ENCODE measurements around the gene PDZRN3.

PDZRN3 gene

GRCh38 chr3:73618461-73618860, 6.3 kb downstream of the PDZRN3 start:
- in situ Hi-C loops (cut with MboI; ENCODE audit: low pct_unique_long_range_greater_than_20kb, low sequenced_read_pairs, unreplicated experiment) = no loop called here
- DNase-seq (ENCODE audit: low spot score) = no peak
- no peak for TF ChIP-seq CTCF (IDR thresholded peaks at IDR 0.05; ENCODE audit: extremely low read depth, insufficient read depth, missing control alignments)

- in situ Hi-C loops (cut with MboI; ENCODE audit: low pct_unique_long_range_greater_than_20kb, low sequenced_read_pairs, unreplicated experiment) = no loop called here
- no peak for TF ChIP-seq CTCF (IDR thresholded peaks at IDR 0.05; ENCODE audit: extremely low read depth, insufficient read depth, missing control alignments)
Measured at GRCh38 chr3:73616056-73616455, 8.7 kb downstream of the PDZRN3 start.

GRCh38 chr3:73614419-73614818, 10.3 kb downstream of the PDZRN3 start:
- no peak for TF ChIP-seq CTCF (IDR thresholded peaks at IDR 0.05; ENCODE audit: extremely low read depth, insufficient read depth, missing control alignments)
- in situ Hi-C loops (cut with MboI; ENCODE audit: low pct_unique_long_range_greater_than_20kb, low sequenced_read_pairs, unreplicated experiment) = no loop called here
- DNase-seq (ENCODE audit: low spot score) = no peak

More at GRCh38 chr3:73616056-73616455, 8.7 kb downstream of the PDZRN3 start:
- no peak for DNase-seq (ENCODE audit: low spot score)

- in situ Hi-C loops (cut with MboI; ENCODE audit: low pct_unique_long_range_greater_than_20kb, low sequenced_read_pairs, unreplicated experiment) = no loop called here
Measured at GRCh38 chr3:73611176-73611575, 13.6 kb downstream of the PDZRN3 start.

GRCh38 chr3:73610493-73610892, 14.2 kb downstream of the PDZRN3 start:
- in situ Hi-C loops (cut with MboI; ENCODE audit: low pct_unique_long_range_greater_than_20kb, low sequenced_read_pairs, unreplicated experiment) = no loop called here
- no peak for TF ChIP-seq CTCF (IDR thresholded peaks at IDR 0.05; ENCODE audit: extremely low read depth, insufficient read depth, missing control alignments)
- DNase-seq (ENCODE audit: low spot score) = no peak

More at GRCh38 chr3:73611176-73611575, 13.6 kb downstream of the PDZRN3 start:
- TF ChIP-seq CTCF (IDR thresholded peaks at IDR 0.05; ENCODE audit: extremely low read depth, insufficient read depth, missing control alignments) = no peak
- DNase-seq (ENCODE audit: low spot score) = no peak

- no peak for TF ChIP-seq CTCF (IDR thresholded peaks at IDR 0.05; ENCODE audit: extremely low read depth, insufficient read depth, missing control alignments)
- no peak for DNase-seq (ENCODE audit: low spot score)
- in situ Hi-C loops (cut with MboI; ENCODE audit: low pct_unique_long_range_greater_than_20kb, low sequenced_read_pairs, unreplicated experiment) = no loop called here
Measured at GRCh38 chr3:73609655-73610054, 15.1 kb downstream of the PDZRN3 start.

- no peak for DNase-seq (ENCODE audit: low spot score)
- in situ Hi-C loops (cut with MboI; ENCODE audit: low pct_unique_long_range_greater_than_20kb, low sequenced_read_pairs, unreplicated experiment) = no loop called here
- no peak for TF ChIP-seq CTCF (IDR thresholded peaks at IDR 0.05; ENCODE audit: extremely low read depth, insufficient read depth, missing control alignments)
Measured at GRCh38 chr3:73609315-73609641, 15.5 kb downstream of the PDZRN3 start.
